ENCODE data around the gene ANKS1B.
"Not testable (repeated sequence)": the region's sequence is repeated elsewhere in the genome, so short reads cannot be mapped to it uniquely, and the experiment has no call there.

Gene ANKS1B

DNA sequence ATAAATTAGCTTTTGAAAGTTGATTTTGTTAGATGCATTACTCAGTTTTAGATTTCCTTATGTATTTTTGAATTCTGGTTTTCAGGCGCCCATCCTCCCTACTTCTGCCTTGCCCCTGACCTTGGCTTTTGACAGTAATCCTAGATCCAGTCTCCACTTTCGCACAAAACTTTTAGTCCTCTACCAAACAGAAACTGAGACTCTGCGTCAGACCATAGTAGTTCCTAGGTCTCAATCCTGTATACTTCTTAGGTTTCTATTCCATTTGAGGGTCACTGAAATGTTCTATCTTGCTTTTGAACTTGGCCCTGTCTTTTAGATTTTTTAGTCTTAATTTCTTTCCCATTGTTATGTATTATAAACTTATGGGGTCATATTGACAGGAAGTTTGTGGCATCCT is 645.1 kb downstream of the ANKS1B start:
- DNase-seq: no peak

DNA sequence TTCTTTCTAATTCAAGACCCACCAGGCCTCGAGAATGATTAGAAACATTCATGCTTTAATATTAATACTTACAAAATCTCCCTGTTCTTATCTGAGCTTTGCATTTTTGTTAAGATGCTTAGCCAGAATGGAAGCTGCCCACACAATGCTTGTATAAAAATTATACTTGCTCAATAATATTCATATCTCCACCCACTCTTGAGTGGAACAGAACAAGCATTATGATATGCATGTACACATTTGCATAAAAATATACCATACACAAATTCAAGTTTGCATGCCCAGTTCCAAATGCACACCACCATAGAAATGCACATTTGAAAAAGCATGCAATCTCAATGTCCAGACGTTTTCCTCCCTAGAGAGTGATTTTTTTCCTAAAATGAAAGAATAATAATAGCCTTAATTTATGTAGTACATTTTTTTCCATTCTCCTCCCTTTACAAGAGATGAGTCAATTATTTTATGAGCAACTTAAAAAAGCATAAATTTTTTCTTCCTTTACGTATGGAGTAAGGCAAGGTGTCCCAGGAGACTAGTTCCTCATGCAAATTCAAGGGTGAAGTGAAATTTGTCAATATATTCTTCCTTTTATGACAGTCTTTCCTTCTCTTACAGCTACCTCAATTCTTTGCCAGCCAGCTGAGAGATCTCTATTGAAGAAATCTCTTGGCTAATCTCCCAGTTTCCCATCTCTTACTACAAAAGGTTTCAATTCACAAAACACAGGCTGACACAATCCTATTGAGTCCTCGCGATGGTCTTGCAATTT is 650.3 kb downstream of the ANKS1B start:
- no peak for DNase-seq

DNA sequence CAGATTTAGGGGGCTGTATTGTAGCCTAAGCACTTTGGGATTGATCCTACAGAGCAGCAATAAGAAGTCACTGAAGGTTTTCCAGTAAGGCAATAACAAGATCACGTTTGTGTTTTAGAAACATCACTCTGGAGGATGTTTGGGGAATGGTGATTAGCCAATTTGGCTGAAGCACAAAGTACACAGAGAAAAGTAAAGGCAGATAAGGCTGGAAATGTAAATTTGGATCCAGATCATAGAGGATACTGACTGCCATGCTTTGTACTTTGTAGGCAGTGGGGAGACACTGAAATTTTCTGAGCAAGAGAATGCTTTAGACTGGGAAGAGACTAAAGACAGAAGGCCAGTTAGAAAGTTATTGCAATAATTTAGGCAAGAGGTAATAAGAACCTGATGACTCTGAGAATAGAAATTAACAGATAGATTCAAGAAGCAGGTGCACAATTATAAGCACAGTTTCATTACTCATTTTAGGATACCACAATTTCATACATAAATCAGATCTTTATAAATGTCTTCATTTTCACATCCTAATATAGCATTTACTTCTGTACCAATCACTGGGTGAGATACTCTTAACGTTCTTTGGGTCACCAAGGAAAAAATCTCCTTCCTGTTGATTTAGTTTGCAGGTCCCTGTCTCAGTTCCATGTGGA is 651.7 kb downstream of the ANKS1B start:
- DNase-seq: no peak

DNA sequence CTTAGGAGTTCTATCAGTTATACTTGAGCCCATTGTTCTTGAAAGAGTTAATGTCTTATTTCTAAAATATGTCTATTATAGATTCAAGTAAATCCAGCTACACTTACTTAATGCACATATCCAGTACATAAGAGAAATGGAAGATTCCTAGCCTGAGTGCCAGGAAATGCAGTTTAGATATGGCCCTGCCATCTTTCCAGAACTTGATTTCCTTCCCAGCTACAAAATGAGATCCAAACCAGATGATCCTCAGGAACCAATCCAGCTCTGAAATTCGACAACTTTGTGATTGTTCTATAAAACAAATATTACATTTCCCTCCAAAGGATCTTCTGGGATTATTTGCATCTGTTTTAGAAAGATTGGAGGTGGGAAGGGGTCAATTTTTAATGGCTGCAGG is 654.5 kb downstream of the ANKS1B start:
- no peak for DNase-seq

DNA sequence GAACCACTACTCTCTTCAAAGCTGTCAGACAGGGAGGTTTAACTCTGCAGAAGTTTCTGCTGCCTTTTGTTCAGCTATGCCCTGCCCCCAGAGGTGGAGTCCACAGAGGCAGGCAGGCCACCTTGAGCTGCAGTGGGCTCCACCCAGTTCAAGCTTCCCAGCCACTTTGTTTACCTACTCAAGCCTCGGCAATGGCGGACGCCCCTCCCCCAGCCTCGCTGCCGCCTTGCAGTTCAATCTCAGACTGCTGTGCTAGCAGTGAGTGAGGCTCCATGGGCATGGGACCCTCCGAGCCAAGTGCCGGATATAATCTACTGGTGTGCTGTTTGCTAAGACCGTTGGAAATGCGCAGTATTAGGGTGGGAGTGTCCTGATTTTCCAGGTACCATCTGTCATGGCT is 663.5 kb downstream of the ANKS1B start:
- DNase-seq: not testable (repeated sequence)

DNA sequence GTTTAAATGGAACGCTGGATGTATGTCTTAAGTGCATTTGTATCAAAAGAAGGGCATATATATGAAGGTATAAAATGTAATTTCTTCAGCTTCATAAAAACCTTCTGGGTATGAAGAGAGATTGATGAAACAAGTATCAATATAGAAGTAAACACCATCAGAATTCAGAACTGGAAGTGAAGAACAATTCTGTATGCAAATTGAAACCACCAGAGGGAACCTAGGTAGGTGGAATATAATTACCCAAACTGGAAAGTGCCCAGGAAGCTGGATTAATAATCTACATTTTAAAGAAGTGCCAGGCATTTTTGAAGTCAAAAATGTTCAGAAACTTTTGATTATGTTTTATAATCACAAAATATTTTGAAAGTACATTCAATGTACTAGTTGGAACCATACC is 673.4 kb downstream of the ANKS1B start:
- no peak for DNase-seq

DNA sequence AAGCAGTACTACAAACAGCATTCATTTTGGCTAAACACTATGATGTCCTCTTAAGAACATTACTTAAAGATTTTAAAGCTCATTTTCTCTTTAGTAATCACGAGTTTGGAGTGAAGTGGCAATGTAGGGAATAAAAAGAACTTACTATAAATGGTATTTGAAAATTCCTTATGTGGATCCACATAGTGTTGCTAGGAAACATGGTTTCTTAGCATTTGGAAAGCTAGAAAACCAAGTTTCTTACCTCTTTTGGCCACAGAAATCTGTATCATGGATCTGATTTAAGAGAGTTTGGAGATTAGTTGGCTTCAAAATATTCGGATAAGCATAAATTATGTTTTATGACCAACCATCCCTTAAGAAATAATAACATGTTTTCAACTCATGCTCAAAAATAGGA is 674.9 kb downstream of the ANKS1B start:
- no peak for DNase-seq

DNA sequence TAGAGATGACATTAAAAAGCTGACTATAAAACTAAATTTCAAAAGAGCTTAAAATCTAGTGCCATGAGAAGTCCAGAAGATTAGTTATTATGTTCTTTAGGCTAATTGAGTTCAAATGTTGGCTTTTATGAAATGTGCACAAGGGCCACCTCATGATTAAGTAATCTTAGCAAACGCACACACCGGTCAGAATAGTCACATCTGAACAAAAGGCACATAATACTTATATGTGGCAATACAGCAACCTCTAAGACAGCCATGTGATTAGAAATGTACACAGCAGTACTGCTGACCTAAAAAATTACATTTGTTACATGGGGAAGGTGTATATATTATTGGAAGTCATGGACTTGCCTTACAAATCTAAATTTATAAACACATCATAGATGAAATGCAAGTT is 681.9 kb downstream of the ANKS1B start:
- DNase-seq: no peak

DNA sequence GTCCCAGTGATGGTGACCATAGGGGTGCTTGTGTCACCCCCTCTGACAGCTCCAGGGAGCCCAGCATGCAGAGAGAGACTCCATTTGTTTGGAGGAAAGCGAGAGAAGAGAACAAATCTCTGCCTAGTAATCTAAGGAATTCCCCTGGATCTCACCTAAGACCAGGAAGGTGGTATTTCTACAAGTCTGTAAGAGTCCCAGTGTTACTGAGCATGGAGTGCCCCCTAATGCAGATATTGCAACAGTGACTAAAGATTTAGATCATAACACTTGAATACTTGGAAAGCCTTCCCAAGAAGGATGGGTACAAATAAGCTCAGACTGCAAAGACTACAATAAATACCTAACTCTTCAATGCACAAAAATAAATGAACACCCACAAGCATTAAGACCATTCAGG is 697.6 kb downstream of the ANKS1B start:
- no peak for DNase-seq

DNA sequence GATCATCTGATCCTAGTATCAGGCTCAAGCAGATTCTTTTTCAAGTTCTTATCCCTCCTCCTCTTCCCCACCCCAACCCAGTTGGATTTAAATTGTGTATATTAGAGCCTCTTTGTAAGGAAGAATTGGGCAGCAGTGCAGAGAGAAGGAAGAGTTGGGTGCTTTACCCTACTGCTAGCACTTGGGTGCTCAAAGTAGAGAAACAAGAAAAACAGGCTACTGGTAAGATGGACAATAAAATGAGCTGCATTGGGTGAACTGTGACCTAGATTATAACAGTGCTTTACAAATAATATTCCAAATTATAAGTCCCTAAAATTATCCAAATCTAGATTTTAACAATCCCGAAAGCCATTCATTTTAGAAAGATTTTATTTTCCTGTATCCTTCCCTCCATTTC is 700.6 kb downstream of the ANKS1B start:
- no peak for DNase-seq

DNA sequence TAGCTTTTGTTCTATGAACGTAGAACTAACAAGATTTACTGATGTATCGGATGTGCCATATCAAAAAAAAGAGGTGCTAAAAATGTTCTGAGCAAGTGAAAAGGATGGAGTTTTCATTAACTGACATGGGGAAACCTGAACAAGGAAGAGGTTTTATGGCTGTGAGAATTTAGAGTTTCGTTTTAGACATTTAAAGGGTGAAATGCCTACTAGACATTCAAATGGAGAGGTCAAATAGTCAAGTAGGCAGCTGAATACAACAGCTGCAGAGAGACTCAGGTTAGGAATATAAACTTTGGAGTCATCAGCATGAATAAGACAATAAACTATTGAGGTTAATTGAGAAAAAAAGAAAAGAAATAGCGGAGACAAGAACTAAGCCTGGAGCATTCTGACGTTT is 702.1 kb downstream of the ANKS1B start:
- no peak for DNase-seq

DNA sequence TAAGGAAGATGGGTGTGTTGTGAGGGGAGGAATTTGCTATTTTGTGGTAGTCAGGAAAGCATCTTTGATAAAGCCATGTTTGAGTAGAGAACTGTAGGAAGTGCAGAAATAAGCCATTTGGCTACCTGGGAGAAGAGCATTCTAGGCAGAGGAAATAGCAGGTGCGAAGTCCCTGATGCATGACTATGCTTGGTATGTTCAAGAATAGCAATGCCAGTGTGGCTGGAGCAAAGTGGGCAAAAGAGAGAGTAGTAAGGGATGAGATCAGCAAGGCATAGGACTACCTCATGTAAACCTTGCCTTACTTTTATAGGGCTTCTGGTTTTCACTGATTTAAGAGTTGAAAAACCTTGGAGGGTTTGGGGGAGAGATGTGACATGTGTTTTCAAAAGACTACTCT is 702.6 kb downstream of the ANKS1B start:
- DNase-seq: no peak

DNA sequence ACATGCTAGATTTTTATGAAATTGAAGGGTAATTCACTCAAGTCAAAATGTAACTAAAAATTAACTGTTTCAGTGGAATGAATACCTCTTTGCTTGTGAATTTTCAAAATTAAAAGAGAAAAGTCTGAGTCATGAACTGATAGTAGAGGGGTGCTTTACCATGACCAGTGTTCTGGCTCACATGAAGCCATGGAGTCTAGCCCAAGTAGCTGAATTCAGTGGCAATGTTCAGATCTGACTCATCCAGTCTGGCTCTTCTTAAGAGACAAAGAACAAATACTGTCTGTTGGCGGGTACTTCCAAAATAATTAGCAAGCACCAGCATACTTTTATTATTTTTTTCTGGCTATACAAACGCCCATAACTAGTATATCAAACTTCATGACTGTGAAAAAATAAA is 703.5 kb downstream of the ANKS1B start:
- DNase-seq: no peak

DNA sequence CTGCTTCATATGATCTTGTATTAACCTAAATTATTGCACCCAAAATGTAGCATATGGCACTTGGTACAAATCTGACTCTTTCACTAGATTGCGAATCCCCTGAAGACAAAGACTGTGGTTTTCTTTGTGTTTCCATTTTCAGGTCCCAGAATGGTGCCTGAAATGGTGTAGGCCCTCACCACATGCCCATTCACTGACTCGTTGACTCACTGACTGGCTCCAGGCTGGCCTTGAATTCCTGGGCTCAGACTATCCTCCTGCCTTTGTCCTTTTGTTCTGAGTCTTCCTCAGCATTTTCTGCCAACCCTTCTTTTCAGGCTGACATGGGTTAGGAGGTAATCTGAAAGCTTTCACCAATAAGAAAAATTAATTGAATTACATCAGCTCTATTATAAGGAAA is 705.8 kb downstream of the ANKS1B start:
- no peak for DNase-seq

DNA sequence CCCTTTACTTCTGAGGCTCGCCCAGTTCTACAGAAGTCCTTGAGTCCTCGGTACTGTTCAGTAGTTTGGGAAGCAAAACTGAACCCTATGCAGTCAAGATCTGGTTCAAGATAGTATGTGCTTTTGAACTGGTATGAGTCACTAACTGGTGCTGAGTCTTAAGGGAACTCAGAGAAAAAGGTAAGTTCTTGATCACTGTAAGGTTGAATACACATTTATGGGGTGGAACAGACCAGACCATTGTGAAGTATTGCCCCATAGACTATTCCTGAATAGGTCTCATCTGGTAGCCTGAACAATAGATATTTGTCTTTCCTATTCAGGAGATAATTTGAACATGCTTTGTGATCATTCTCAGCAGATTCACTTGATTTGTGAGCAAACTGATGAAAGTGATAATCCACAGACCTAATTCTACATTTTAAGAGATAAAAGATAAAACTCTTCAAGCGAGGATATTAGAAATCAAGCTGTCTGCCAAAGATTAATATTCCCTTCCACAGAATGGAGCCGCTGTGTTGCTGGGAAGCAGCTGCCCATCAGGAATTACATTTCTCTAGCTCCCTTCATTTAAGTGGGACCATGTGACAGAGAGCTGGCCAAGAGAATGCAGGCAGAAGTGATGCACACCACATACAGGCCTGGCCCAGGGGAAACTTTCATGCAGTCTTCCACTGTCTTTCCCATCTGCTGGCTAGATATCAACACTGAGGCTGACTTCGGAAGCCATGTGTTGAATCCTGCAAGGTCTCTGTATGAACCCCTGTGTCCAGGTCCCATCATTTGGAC is 707.0 kb downstream of the ANKS1B start:
- no peak for DNase-seq

DNA sequence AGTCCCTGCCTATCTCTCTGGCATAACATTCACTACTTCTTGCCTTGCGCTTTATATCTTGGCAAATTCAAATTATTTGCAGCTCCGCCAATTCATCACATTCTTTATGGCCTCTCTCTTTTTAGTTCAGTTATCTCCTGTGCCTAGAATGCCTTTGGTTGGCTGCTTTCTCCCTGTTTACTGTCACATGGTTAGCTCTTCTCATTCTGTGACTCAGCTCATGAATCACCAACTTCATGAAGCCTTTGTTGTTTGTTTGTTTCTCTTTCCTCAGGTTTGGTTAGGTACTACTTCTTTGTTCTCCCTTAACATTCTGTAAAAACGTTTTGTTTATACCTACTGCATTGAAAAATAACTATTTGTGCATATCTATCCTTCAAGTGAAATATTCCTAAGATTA is 713.7 kb downstream of the ANKS1B start:
- DNase-seq: no peak

DNA sequence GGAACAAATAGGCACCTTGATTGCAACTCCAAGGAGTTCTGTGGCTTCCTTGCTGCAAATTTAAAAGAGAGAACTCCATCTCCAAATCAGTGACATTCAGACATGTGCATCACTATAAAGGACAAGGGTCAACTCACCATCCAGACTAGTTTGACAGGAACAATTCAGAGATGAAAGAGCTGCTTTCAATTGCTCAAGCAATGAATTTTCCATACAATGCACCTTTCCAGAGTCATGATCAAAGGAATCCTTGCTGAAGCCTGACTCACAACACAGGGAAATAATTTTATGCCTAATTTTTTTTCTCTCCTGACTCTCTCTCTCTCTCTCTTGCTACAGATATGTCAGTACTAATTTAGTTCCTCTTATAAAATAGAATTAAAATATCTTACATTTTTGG is 717.7 kb downstream of the ANKS1B start:
- no peak for DNase-seq

DNA sequence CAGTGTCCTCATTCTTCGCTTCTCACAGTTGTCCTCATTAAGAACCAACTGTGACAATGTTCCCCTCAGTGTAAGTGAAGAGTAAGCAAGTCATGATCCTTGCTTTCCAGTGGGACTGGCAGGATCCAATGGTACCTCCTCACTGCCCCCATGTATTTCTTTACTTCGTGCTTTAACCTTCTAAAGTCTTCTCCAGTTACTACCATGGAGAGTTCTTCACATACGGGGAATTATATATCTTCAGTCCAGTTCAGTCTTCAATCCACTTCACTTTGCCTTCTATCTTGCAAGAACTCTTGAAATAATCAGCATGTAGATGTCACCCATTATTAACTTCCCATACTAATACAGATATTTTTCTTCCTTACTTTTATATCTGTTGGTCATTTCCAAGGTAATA is 719.1 kb downstream of the ANKS1B start:
- DNase-seq: no peak

DNA sequence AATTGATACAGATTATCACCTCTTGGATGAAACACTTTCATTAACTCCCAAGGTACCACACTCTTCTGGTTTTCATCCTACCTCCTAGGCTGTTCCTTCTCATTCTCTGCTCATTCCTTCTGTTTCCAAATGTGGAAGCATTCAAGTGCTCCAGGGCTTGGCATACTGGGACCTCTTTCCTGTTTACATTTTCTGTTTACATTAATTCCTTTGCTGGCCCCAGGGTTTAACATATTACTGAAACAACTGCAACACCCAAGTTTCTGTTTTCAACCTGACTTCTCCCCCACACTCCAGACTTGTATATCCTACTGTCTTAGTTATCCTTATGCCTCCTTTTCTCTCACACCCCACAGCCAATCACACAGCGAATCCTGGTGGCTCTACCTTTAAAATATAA is 723.5 kb downstream of the ANKS1B start:
- no peak for DNase-seq

DNA sequence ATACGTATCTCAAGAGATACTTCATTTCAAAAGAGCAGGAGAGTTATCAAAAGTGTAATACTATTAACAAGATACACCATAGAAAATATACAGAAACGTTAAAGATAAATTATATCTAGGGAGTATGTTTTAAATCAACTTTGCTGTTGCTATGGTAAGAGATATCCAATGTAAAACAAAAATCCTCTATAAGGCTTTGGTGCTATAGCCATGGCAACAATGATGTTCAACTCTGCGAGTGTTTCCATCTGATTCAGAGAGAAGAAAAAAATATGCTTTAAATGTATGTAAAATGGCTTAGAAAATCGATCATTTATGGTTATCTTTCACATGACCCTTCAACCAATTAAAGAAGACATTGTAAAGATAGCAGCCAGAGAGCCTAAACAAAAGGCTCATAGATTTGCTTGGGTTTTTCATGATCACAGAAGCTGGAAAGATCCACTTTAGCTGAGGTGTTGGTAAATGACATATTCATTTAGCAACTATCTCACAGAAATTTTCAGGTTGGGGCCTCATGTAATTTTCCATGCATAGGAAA is 724.2 kb downstream of the ANKS1B start:
- no peak for DNase-seq

DNA sequence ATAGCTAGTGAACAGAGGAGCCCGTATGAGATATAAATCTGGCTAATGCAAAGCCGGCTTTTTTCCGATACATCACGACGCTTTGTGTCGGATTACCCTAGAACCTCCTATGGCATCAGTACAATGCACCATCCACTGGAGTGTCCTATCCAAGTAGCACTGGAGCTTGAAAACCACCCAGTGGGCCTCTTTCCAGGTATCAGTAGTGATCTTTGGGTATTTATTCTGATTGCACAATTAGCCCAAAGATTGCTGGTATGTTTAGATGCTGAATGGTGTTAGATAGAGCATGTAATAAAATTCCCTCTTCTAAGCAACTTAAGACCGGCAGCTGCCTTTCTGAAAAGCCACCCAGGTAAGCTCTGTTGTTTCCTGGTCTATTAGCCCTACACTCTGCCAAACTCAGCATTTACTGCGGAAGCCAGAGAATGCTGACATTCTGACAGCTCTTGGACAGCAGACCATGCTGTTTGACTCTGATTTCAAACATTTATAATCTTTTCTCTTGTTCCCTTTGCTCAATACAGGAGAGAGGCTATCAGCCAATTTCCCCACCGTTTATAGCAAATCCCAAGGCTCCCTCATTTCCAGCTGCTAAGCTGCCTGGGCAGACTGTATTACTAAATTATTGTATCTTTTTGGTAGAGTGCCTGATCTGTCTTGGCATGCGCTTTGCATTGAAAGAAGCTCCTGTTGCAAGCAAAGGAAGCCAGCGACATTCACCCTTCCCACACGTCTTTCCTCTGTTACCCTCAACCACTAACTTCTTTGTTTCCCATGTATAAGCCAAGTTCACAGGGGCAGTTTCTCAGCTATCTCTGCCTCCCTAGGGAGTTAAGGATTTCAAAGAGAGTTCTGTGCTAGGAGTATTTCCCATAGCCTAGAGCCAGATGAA is 725.4 kb downstream of the ANKS1B start:
- peak; percentile 75 for DNase-seq

DNA sequence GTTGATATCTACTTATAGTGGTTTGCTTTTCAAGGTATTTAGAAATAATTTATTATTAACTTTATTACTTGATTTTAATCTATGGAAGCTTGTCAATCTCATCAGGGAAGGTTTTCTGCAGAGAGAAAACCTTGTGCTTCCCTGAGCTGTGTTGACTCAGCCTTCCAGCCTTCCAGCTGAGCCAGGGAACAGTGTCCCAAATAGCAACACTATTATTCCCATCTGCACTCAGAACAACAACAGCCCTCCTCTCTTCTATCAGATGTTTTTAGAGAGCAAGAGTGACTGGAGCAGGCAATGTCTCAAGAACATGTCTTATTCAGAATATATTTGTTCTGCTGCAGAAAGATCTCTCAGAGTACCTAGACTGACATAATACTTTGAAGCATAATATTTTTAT is 727.1 kb downstream of the ANKS1B start:
- DNase-seq: peak; percentile 8

DNA sequence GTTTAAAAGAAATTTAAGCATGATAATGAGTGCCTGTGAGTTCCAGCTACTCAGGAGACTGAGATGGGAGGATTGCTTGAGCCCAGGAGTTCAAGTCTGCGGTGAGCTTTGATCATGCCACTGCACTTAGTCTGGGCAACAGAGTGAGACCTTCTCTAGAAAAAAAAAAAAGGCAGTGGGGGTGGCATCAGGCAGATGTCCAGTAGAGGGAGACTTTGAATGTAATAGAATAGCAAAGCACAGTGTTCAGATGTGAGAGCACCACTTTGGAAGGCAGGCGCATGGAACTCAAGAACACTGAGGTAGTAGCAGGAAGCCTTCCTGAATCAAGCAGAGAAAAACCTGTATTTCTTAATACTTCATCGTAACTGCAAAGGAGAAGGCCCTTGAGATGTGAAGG is 731.7 kb downstream of the ANKS1B start:
- no peak for DNase-seq

All from eye (tissue), 1 donor.